Measurements from ENCODE around the gene TCTN2.

The TCTN2 gene

DNA sequence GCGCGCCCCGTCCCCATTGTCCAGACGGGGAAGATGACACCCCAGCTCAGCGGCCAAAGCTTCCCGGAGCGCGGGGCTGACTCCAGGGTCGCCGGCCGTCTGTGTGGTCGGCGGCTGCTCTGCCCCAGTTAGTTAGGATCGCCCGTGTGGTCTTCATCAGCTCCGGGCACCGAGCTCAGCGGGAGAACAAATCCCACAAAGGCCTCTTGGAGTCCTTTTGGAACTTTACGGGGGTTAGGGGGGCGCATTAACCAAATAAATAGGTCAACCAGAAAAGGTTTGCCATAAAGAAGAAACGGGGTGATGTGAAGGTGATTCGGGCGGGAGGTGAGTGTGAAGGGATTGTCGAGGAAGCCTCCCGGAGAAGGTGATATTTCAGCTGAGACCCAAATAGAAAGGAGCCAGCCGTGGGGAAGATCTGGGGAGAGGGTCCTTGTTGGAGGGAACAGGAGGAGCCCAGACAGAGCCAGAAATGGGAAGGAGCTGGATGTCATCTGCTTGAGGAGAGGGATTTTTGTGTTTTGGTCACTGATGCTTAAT is 41.9 kb downstream of the TCTN2 start:
- Histone ChIP-seq H3K4me2 (ENCODE audit: low read depth, low read length) (peak overlapping the region; percentile 68), H3K9me3 (replicated peaks; ENCODE audit: insufficient read depth, low read length) (no peaks in the 10 kb centered on the region), H4K20me1 (ENCODE audit: insufficient read depth, low read length) (no peaks in the 10 kb centered on the region), H3K36me3 (replicated peaks; ENCODE audit: insufficient read depth, low read length) (no peaks in the 10 kb centered on the region), H3F3A (ENCODE audit: insufficient read depth, low read length) (peaks cover 8% of the 10 kb centered on the region; the same call in 1 of the 2 replicates), H3K4me3 (ENCODE audit: low read length) (peak overlapping the region; percentile 74), H2AFZ (ENCODE audit: low read length) (peak overlapping the region; percentile 61), H3K4me1 (ENCODE audit: low read length) (peaks cover 14% of the 10 kb centered on the region), H3K9me2 (replicated peaks; ENCODE audit: insufficient read depth, low read length) (no peaks in the 10 kb centered on the region), H3K27me3 (replicated peaks; ENCODE audit: insufficient read depth, low read length) (no peaks in the 10 kb centered on the region), H3K27ac (ENCODE audit: low read length) (no peak overlapping the region), H3K9ac (ENCODE audit: low read length) (peak overlapping the region; percentile 68), H3K79me2 (ENCODE audit: low read length) (peaks cover 5% of the 10 kb centered on the region; the same call in 1 of the 2 replicates)
- DNase-seq: no peak
- TF ChIP-seq EZH2 (optimal IDR thresholded peaks at IDR 0.05; ENCODE audit: low read depth, low read length) (no peak), EZH2phosphoT487 (IDR thresholded peaks at IDR 0.05; ENCODE audit: low read length) (no peak)
- TF ChIP-seq, protein P1, sequence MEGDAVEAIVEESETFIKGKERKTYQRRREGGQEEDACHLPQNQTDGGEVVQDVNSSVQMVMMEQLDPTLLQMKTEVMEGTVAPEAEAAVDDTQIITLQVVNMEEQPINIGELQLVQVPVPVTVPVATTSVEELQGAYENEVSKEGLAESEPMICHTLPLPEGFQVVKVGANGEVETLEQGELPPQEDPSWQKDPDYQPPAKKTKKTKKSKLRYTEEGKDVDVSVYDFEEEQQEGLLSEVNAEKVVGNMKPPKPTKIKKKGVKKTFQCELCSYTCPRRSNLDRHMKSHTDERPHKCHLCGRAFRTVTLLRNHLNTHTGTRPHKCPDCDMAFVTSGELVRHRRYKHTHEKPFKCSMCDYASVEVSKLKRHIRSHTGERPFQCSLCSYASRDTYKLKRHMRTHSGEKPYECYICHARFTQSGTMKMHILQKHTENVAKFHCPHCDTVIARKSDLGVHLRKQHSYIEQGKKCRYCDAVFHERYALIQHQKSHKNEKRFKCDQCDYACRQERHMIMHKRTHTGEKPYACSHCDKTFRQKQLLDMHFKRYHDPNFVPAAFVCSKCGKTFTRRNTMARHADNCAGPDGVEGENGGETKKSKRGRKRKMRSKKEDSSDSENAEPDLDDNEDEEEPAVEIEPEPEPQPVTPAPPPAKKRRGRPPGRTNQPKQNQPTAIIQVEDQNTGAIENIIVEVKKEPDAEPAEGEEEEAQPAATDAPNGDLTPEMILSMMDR (IDR thresholded peaks at IDR 0.05; ENCODE audit: low read length): no peak

DNA sequence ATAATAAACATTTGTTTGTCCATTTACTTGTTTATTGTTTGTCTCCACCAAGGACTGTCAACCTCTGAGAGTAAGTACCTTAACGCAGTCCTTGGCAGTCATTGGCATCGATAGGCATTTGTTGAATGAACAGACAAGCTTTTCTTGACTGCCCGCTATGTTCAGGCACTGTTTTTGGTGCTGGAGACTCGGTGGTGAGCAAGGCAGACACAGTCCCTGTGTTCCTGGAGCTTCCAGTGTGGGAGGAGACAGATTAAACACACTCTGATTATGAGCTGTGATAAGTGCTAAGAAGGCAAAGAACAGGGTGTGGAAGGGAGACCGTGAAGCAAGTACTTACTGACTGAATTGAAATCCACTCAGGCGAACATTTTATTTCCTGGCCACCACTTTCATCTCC is 42.5 kb downstream of the TCTN2 start:
- peak overlapping the region; percentile 74; the same call in 1 of the 2 replicates for H3K4me3 ChIP-seq (ENCODE audit: low read length)
- H3K79me2 ChIP-seq (ENCODE audit: low read length): peaks cover 5% of the 10 kb centered on the region; the same call in 1 of the 2 replicates
- no peaks in the 10 kb centered on the region for H3K9me3 ChIP-seq (replicated peaks; ENCODE audit: insufficient read depth, low read length)
- no peaks in the 10 kb centered on the region for H3K9me2 ChIP-seq (replicated peaks; ENCODE audit: insufficient read depth, low read length)
- no peak for DNase-seq
- H4K20me1 ChIP-seq (ENCODE audit: insufficient read depth, low read length): no peaks in the 10 kb centered on the region
- no peaks in the 10 kb centered on the region for H3K27me3 ChIP-seq (replicated peaks; ENCODE audit: insufficient read depth, low read length)
- no peak overlapping the region; the same call in 1 of the 2 replicates for H3K27ac ChIP-seq (ENCODE audit: low read length)
- no peak overlapping the region for H2AFZ ChIP-seq (ENCODE audit: low read length)
- H3K36me3 ChIP-seq (replicated peaks; ENCODE audit: insufficient read depth, low read length): no peaks in the 10 kb centered on the region
- TF ChIP-seq EZH2 (optimal IDR thresholded peaks at IDR 0.05; ENCODE audit: low read depth, low read length): no peak
- no peak for TF ChIP-seq EZH2phosphoT487 (IDR thresholded peaks at IDR 0.05; ENCODE audit: low read length)
- TF ChIP-seq, protein P1 (IDR thresholded peaks at IDR 0.05; ENCODE audit: low read length): no peak
- H3K4me1 ChIP-seq (ENCODE audit: low read length): peaks cover 14% of the 10 kb centered on the region
- no peak overlapping the region for H3K9ac ChIP-seq (ENCODE audit: low read length)
- H3K4me2 ChIP-seq (ENCODE audit: low read depth, low read length): peak overlapping the region; percentile 68
- H3F3A ChIP-seq (ENCODE audit: insufficient read depth, low read length): peaks cover 8% of the 10 kb centered on the region; the same call in 1 of the 2 replicates

DNA sequence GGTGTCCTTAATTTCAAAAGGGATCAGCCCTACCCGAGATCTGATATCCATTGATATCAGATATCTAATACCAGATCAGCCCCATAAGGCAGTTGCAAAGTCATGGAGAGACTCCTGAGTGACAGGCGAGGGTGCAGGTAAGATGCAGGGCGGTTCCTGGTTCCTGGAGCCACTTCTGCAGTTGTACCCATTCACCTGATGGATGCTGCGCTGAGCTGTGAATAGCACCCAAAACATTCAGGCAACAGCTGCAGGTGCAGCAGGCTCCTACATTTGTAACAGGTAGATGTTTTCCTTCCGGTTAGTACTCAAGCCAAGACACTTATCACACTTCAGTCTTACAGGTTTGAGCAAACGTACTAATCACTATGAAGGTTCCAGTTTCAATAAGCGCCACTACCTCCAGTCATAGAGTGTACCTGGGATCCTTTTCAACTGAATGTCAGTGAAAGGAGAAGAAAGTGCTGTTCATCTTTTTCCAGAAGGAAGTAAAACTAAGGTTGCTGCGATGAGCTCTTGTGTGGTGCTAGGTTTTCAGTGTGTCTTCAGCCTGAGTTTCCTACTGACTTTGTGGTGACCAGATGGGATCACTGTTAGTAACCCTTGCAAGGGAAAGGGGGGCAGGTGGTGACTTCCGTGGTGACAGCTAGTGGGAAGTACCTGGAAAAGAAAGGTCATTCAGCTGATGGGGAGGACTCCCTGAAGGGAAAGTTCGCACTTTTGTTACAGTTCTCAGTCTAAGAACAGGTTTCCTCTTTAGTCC is 43.1 kb downstream of the TCTN2 start:
- H3K9ac ChIP-seq (ENCODE audit: low read length): no peak overlapping the region
- H3K4me2 ChIP-seq (ENCODE audit: low read depth, low read length): peak overlapping the region; percentile 68
- peaks cover 5% of the 10 kb centered on the region; the same call in 1 of the 2 replicates for H3K79me2 ChIP-seq (ENCODE audit: low read length)
- peaks cover 14% of the 10 kb centered on the region for H3K4me1 ChIP-seq (ENCODE audit: low read length)
- no peaks in the 10 kb centered on the region for H4K20me1 ChIP-seq (ENCODE audit: insufficient read depth, low read length)
- H3K9me2 ChIP-seq (replicated peaks; ENCODE audit: insufficient read depth, low read length): no peaks in the 10 kb centered on the region
- peaks cover 8% of the 10 kb centered on the region; the same call in 1 of the 2 replicates for H3F3A ChIP-seq (ENCODE audit: insufficient read depth, low read length)
- peak overlapping the region; percentile 22; the same call in 1 of the 2 replicates for H3K27ac ChIP-seq (ENCODE audit: low read length)
- no peaks in the 10 kb centered on the region for H3K27me3 ChIP-seq (replicated peaks; ENCODE audit: insufficient read depth, low read length)
- H2AFZ ChIP-seq (ENCODE audit: low read length): no peak overlapping the region
- peak overlapping the region; percentile 74; the same call in 1 of the 2 replicates for H3K4me3 ChIP-seq (ENCODE audit: low read length)
- peak; percentile 38 for DNase-seq
- H3K36me3 ChIP-seq (replicated peaks; ENCODE audit: insufficient read depth, low read length): no peaks in the 10 kb centered on the region
- H3K9me3 ChIP-seq (replicated peaks; ENCODE audit: insufficient read depth, low read length): no peaks in the 10 kb centered on the region
- TF ChIP-seq EZH2 (optimal IDR thresholded peaks at IDR 0.05; ENCODE audit: low read depth, low read length) (no peak), EZH2phosphoT487 (IDR thresholded peaks at IDR 0.05; ENCODE audit: low read length) (no peak)
- TF ChIP-seq, protein P1 (IDR thresholded peaks at IDR 0.05; ENCODE audit: low read length): no peak
